ENCODE results near the gene PGA3.
"Not testable (repeated sequence)": the region's sequence is repeated elsewhere in the genome, so short reads cannot be mapped to it uniquely, and the experiment has no call there.

GRCh38 chr11:61165785-61166184 lies 37.5 kb upstream of the PGA3 start:
- not testable (repeated sequence) for TF ChIP-seq CTCF (IDR thresholded peaks at IDR 0.05; ENCODE audit: control extremely low read depth in 1 of 3, insufficient read depth in 1 of 3, low read depth in 1 of 3, low read length in 3 of 3); EP300 (IDR thresholded peaks at IDR 0.05; ENCODE audit: borderline replicate concordance in 1 of 2, low read depth in 2 of 2, low read length in 2 of 2); POLR2AphosphoS5 (IDR thresholded peaks at IDR 0.05; ENCODE audit: low read depth, low read length); POLR2A (IDR thresholded peaks at IDR 0.05; ENCODE audit: control extremely low read depth in 1 of 2, low read depth in 2 of 2, low read length in 2 of 2); RAD21 (IDR thresholded peaks at IDR 0.05 in 1 of 2, conservative IDR thresholded peaks at IDR 0.05 in 1 of 2; ENCODE audit: low read depth in 2 of 2, low read length in 2 of 2); MAX (IDR thresholded peaks at IDR 0.05); CEBPB (IDR thresholded peaks at IDR 0.05; ENCODE audit: low read depth, low read length); NRF1 (IDR thresholded peaks at IDR 0.05; ENCODE audit: low read depth, low read length); TCF12 (IDR thresholded peaks at IDR 0.05; ENCODE audit: low read depth, low read length); ATF3 (IDR thresholded peaks at IDR 0.05; ENCODE audit: insufficient read depth, low read depth, low read length); TAF1 (IDR thresholded peaks at IDR 0.05; ENCODE audit: low read depth, low read length); EZH2 (IDR thresholded peaks at IDR 0.05; ENCODE audit: low read depth, low read length, severe bottlenecking)

Measured in H1 (cell line).